ENCODE measurements around the gene HMGN2. TPM values are rescaled to one million over a fixed set of nuclear protein-coding genes. Genes with fewer than 3 reads are reported as not detected.
A peak's percentile ranks its signal among the peaks of the same experiment; 100 is the strongest.

Gene HMGN2
- total RNA-seq, 1 donor from 2014 or later, result 1,041 TPM

DNA sequence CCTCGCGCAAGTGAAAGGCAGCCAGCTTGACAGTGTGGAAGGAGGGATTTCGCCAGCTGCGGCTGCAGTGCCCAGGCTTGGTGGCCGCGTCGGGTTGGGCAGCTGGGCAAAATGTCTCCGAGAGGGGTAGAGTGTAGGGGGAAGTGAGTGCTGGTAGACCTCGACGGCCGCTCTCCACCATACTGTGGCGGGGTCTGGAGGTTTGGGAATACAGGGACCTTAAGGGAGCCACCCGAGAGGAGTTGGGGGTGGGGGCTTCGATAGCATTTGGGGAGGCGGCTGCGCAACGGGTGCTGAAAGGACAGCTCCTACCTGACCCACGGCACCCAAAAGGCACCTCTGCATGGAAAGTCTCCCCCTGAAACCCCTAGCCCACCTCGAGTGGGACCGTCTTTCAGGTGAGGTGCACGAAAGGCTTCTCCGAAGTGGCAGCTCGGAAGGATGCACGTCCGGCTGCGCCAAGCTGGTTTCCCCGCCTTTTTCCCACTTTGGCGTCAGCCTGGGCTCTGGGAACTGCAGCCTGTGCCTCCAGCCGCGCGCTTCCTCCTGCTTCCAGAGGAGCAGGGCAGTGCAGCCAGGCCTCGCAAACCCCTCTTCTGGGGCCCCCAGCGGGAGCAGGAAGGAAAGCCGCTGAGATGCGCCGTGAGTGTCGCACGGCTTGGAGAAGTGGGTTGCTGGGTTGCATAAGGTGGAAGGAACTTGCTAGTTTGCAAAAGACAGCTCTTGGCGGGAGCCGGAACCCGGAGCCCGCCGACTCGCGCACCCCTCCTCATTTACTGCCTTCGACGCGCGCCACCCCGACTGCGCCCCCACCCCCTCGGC is 531 bp upstream of the HMGN2 start:
- Mint-ChIP-seq H3K27me3 (ENCODE audit: low read depth) (peaks cover 12% of the 10 kb centered on the region), H3K27ac (ENCODE audit: unreplicated experiment) (peak overlapping the region; percentile 99), H3K9me3 (no peaks in the 10 kb centered on the region), H3K4me1 (peaks cover 70% of the 10 kb centered on the region), H3K4me3 (peak overlapping the region; percentile 99), H3K36me3 (ENCODE audit: low read depth) (peaks cover 33% of the 10 kb centered on the region)
- peak; percentile 65 for DNase-seq (ENCODE audit: low read depth, low spot score)
- peak; percentile 20 for TF ChIP-seq CTCF (conservative IDR thresholded peaks at IDR 0.05)

DNA sequence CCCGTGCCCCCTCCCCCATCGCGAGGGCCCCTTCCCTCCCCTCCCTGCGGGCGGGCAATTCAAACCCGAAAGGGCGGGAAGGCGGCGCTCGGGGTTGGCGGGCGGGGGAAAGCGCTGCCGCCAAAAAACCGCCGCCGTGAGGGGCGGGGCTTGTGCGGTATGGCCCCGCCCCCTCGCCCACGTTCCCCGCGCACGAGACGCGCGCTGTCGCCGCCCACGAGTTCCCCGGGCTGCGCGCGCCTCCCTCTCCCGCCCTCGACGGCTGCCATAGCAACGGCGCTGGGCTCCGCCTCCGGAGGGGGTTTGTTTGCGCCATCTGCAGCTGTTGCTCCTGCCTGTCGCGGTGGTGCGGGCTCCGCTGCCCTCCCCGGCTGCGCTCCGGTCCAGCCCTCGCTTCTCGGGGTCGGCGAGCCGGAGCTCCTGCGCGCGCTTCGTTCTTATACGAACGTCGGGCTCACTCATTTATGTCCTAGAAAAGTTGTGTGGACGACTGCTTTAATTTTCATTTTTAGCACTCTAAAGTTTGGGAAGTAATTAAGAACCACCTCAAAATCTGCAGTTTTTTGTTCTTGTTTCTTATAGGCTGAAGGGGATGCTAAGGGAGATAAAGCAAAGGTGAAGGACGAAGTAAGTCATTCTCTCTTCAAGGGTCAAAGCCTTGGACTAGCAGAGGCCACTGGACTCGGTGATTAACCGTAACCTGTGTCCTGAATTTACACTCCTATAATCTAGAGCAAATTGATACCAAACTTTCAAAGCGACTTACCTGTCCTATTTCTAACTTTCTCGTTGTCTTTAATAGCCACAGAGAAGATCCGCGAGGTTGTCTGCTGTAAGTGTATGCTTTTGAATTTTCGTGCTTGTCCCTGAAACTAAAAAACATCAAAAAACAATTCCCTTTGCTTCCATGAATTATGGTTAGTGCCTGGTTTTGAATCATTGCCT is 933 bp downstream of the HMGN2 start:
- Mint-ChIP-seq H3K27me3 (ENCODE audit: low read depth) (peaks cover 16% of the 10 kb centered on the region), H3K4me1 (peaks cover 72% of the 10 kb centered on the region), H3K9me3 (no peaks in the 10 kb centered on the region), H3K27ac (ENCODE audit: unreplicated experiment) (peak overlapping the region; percentile 88), H3K36me3 (ENCODE audit: low read depth) (peaks cover 33% of the 10 kb centered on the region), H3K4me3 (peak overlapping the region; percentile 96)
- TF ChIP-seq CTCF (conservative IDR thresholded peaks at IDR 0.05), result no peak
- peak; percentile 83 for DNase-seq (ENCODE audit: low read depth, low spot score)

- Mint-ChIP-seq H3K36me3 (ENCODE audit: low read depth) (peaks cover 39% of the 10 kb centered on the region), H3K4me3 (peak overlapping the region; percentile 96)
These were observed 2.6 kb downstream of the HMGN2 start for GRCh38 chr1:26474818-26475217.

GRCh38 chr1:26475989-26476388 is 3.7 kb downstream of the HMGN2 start:
- Mint-ChIP-seq H3K27ac (ENCODE audit: unreplicated experiment) (no peak overlapping the region), H3K36me3 (ENCODE audit: low read depth) (peaks cover 39% of the 10 kb centered on the region), H3K9me3 (no peaks in the 10 kb centered on the region), H3K4me1 (peaks cover 48% of the 10 kb centered on the region), H3K27me3 (ENCODE audit: low read depth) (peaks cover 16% of the 10 kb centered on the region), H3K4me3 (peak overlapping the region; percentile 83)
- TF ChIP-seq CTCF (conservative IDR thresholded peaks at IDR 0.05), result no peak
- no peak for DNase-seq (ENCODE audit: low read depth, low spot score)

More at GRCh38 chr1:26474818-26475217, 2.6 kb downstream of the HMGN2 start:
- Mint-ChIP-seq H3K27me3 (ENCODE audit: low read depth) (peaks cover 16% of the 10 kb centered on the region), H3K27ac (ENCODE audit: unreplicated experiment) (peak overlapping the region; percentile 62), H3K9me3 (no peaks in the 10 kb centered on the region), H3K4me1 (peaks cover 59% of the 10 kb centered on the region)
- DNase-seq (ENCODE audit: low read depth, low spot score), result no peak
- no peak for TF ChIP-seq CTCF (conservative IDR thresholded peaks at IDR 0.05)

DNA sequence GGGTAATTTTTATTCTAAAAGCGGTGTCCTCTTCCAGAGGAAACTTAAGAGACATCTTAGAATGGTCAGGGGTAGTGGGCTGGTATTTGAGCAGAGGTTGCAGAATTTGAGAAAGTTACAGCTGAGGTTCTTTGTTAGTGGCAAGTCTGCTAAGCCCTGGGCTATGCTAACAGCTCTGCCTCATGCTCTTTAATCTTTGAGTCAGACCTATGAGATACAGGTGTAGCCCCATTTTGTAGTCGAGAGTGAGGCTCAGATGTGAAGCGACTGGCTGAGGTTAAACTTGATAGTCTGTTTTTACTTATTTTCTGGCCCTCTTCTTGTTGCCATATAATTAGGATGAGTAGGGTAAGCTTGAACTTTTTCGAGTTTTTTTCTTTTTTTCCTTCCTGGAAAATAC is 4.7 kb downstream of the HMGN2 start:
- no peak for DNase-seq (ENCODE audit: low read depth, low spot score)
- Mint-ChIP-seq H3K4me1 (peaks cover 38% of the 10 kb centered on the region), H3K27me3 (ENCODE audit: low read depth) (peaks cover 11% of the 10 kb centered on the region), H3K27ac (ENCODE audit: unreplicated experiment) (no peak overlapping the region), H3K9me3 (no peaks in the 10 kb centered on the region), H3K4me3 (peak overlapping the region; percentile 82), H3K36me3 (ENCODE audit: low read depth) (peaks cover 39% of the 10 kb centered on the region)
- TF ChIP-seq CTCF (conservative IDR thresholded peaks at IDR 0.05), result no peak
